ENCODE measurements around the gene PSTPIP2.

PSTPIP2 gene

DNA sequence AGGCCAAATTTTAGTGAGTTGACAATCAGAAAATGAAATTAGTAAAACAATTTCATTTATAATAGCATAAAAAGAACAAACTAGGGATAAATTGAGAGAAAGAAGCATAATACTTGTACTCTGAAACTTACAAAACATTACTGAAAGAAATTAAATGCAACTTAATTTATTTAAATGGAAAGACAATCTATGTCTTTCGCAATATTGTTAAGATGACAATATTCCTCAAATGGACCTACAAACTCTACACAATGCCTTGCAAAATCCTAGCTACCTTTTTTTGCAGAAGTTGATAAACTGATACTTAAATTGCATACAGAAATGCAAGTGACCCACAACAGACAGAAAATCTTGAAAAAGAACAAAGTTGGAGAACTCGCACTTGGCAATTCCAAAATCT is 114.0 kb downstream of the PSTPIP2 start:
- Histone ChIP-seq H3K79me2 (ENCODE audit: insufficient read depth, low read length) (peaks cover 52% of the 10 kb centered on the region), H3K4me2 (ENCODE audit: low read depth, low read length, poor library complexity, severe bottlenecking) (peak overlapping the region; percentile 29), H3F3A (ENCODE audit: low read depth) (peaks cover 11% of the 10 kb centered on the region), H3K4me1 (ENCODE audit: insufficient read depth, low read length, poor library complexity, severe bottlenecking) (peaks cover 48% of the 10 kb centered on the region), H3K9me2 (replicated peaks; ENCODE audit: low read depth, low read length) (no peaks in the 10 kb centered on the region), H3K9ac (ENCODE audit: low read depth, low read length, poor library complexity, severe bottlenecking) (no peak overlapping the region), H3K36me3 (ENCODE audit: insufficient read depth, low read length) (peaks cover 29% of the 10 kb centered on the region), H4K20me1 (ENCODE audit: insufficient read depth, low read length, poor library complexity, severe bottlenecking) (peaks cover 9% of the 10 kb centered on the region), H3K9me3 (ENCODE audit: insufficient read depth, low read depth, low read length) (no peaks in the 10 kb centered on the region), H3K4me3 (ENCODE audit: low read length, poor library complexity, severe bottlenecking) (no peak overlapping the region), H2AFZ (ENCODE audit: low read length) (no peak overlapping the region), H3K27me3 (ENCODE audit: insufficient read depth, low read length, poor library complexity, severe bottlenecking) (no peaks in the 10 kb centered on the region)
- TF ChIP-seq, protein P1, sequence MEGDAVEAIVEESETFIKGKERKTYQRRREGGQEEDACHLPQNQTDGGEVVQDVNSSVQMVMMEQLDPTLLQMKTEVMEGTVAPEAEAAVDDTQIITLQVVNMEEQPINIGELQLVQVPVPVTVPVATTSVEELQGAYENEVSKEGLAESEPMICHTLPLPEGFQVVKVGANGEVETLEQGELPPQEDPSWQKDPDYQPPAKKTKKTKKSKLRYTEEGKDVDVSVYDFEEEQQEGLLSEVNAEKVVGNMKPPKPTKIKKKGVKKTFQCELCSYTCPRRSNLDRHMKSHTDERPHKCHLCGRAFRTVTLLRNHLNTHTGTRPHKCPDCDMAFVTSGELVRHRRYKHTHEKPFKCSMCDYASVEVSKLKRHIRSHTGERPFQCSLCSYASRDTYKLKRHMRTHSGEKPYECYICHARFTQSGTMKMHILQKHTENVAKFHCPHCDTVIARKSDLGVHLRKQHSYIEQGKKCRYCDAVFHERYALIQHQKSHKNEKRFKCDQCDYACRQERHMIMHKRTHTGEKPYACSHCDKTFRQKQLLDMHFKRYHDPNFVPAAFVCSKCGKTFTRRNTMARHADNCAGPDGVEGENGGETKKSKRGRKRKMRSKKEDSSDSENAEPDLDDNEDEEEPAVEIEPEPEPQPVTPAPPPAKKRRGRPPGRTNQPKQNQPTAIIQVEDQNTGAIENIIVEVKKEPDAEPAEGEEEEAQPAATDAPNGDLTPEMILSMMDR (conservative IDR thresholded peaks at IDR 0.05; ENCODE audit: low read length): no peak
- TF ChIP-seq EZH2phosphoT487 (IDR thresholded peaks at IDR 0.05; ENCODE audit: borderline replicate concordance): no peak

DNA sequence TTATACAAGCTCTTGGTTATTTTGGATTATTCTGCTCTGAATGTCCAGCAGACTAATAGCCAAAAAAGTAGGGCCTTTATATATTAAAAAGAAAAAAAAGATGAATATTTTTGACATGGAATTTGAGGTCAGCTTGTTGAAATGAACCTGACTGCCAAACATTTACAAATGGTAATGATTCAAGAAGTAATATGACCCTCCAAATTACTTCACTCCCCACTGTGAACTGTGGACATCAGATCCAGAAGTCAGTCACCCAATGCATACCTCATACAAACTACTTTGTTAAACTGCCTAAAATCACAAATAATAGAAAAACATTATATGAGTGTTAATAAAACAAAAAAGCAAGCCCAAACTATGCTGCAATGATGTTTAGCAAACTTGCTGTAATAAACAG is 115.0 kb downstream of the PSTPIP2 start:
- Histone ChIP-seq H3K79me2 (ENCODE audit: insufficient read depth, low read length) (peaks cover 51% of the 10 kb centered on the region), H3F3A (ENCODE audit: low read depth) (peaks cover 2% of the 10 kb centered on the region; the same call in 1 of the 2 replicates), H3K9ac (ENCODE audit: low read depth, low read length, poor library complexity, severe bottlenecking) (no peak overlapping the region), H4K20me1 (ENCODE audit: insufficient read depth, low read length, poor library complexity, severe bottlenecking) (peaks cover 7% of the 10 kb centered on the region), H3K36me3 (ENCODE audit: insufficient read depth, low read length) (peaks cover 38% of the 10 kb centered on the region), H3K4me3 (ENCODE audit: low read length, poor library complexity, severe bottlenecking) (no peak overlapping the region), H2AFZ (ENCODE audit: low read length) (no peak overlapping the region), H3K27me3 (ENCODE audit: insufficient read depth, low read length, poor library complexity, severe bottlenecking) (no peaks in the 10 kb centered on the region), H3K4me2 (ENCODE audit: low read depth, low read length, poor library complexity, severe bottlenecking) (peak overlapping the region; percentile 29), H3K4me1 (ENCODE audit: insufficient read depth, low read length, poor library complexity, severe bottlenecking) (peaks cover 39% of the 10 kb centered on the region), H3K9me2 (replicated peaks; ENCODE audit: low read depth, low read length) (no peaks in the 10 kb centered on the region), H3K9me3 (ENCODE audit: insufficient read depth, low read depth, low read length) (no peaks in the 10 kb centered on the region)
- no peak for TF ChIP-seq EZH2phosphoT487 (IDR thresholded peaks at IDR 0.05; ENCODE audit: borderline replicate concordance)
- TF ChIP-seq, protein P1 (conservative IDR thresholded peaks at IDR 0.05; ENCODE audit: low read length): no peak

DNA sequence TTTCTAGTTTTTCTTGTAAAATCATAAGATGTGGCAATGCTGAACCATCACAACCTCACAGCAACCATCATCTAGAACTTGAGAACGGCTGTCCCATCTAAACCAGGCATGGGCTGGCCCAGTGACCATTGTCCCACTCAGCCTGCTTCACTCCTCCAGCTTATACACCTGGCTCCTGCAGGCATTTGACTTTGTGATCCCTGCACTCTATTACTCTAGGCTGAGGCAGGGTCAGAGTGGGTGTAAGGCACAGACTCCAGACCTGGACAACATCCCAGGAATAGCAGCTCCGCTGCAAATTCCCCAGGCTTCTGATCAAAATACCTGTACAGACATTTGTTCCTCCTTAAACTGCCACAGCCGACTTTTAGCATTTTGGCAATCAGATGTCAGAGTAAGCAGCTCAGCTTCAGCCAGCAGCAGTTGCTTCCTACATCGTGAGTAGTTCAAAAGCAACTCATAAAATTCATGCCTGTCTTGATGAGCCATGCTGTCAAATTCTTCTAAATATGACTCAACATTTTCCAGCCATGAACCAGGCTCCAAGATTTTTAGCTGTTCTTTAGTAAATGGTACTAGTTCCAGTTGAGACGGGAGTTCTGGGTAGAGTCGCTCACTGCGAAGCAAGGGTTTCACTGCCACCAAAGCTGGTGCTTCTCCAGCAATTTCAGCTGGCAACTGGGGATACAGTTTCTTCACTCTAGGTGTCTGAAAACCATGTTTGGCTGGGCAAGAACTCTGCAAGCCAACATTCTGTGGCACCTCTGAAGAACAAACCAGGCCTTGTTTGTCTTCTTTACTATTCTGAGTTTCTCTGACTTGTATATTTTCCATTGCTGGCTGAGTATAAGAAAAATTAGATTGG is 117.8 kb downstream of the PSTPIP2 start:
- H3K79me2 ChIP-seq (ENCODE audit: insufficient read depth, low read length): peaks cover 25% of the 10 kb centered on the region
- peaks cover 4% of the 10 kb centered on the region for H4K20me1 ChIP-seq (ENCODE audit: insufficient read depth, low read length, poor library complexity, severe bottlenecking)
- H3K27me3 ChIP-seq (ENCODE audit: insufficient read depth, low read length, poor library complexity, severe bottlenecking): no peaks in the 10 kb centered on the region

More for the DNA sequence above, 117.8 kb downstream of the PSTPIP2 start:
- Histone ChIP-seq H3K4me1 (ENCODE audit: insufficient read depth, low read length, poor library complexity, severe bottlenecking) (peaks cover 21% of the 10 kb centered on the region), H3K9ac (ENCODE audit: low read depth, low read length, poor library complexity, severe bottlenecking) (no peak overlapping the region), H3K4me2 (ENCODE audit: low read depth, low read length, poor library complexity, severe bottlenecking) (no peak overlapping the region), H3K36me3 (ENCODE audit: insufficient read depth, low read length) (peaks cover 66% of the 10 kb centered on the region), H3K9me2 (replicated peaks; ENCODE audit: low read depth, low read length) (no peaks in the 10 kb centered on the region), H3K4me3 (ENCODE audit: low read length, poor library complexity, severe bottlenecking) (no peak overlapping the region), H3F3A (ENCODE audit: low read depth) (no peaks in the 10 kb centered on the region), H2AFZ (ENCODE audit: low read length) (no peak overlapping the region), H3K9me3 (ENCODE audit: insufficient read depth, low read depth, low read length) (no peaks in the 10 kb centered on the region)
- TF ChIP-seq EZH2phosphoT487 (IDR thresholded peaks at IDR 0.05; ENCODE audit: borderline replicate concordance): no peak
- TF ChIP-seq, protein P1 (conservative IDR thresholded peaks at IDR 0.05; ENCODE audit: low read length): no peak
